HCT116 (cell line): ENCODE results near the gene TULP3. TPM values are rescaled to one million over a fixed set of nuclear protein-coding genes. Genes with fewer than 3 reads are reported as not detected.

Experiments used
- ATAC-seq: fragments of 200-7000 bp; cut with Tn5 transposase; 2 replicates; pipeline ENCODE4 v1.9.1; 2020; ENCODE audit warnings: mild to moderate bottlenecking, moderate library complexity
- BruUV-seq: library from RNA; stranded (reverse); fragments of 400-500 nt; replicated peaks from 2 replicates; lab custom pipeline; 2021; lab: Mats Ljungman, UMichigan
- CTCF ChIA-PET: fragments of 300-600 bp; sonication (Branson Sonifier 250); formaldehyde crosslinking; loops from one replicate; lab custom pipeline; 2021; ENCODE audit warnings: antibody characterized with exemption; lab: Charles Lee
- POLR2A ChIA-PET: fragments of 300-600, 350-600 bp; sonication (Branson Sonifier 250); formaldehyde crosslinking; loops from one replicate; lab custom pipeline; 2021; ENCODE audit warnings: antibody characterized with exemption; lab: Charles Lee
- RAD21 ChIA-PET, 2 experiments: fragments of 300-600 bp; sonication (Branson Sonifier 250); formaldehyde crosslinking; loops; one replicate each; lab custom pipeline; 2023; ENCODE audit warnings: low total read pairs in 2 of 2; ENCODE audit not compliant: uncharacterized antibody in 2 of 2, unreplicated experiment in 2 of 2, low non-redundant PET in 1 of 2; lab: Charles Lee
- DNase-seq: peaks from one replicate; pipeline ENCODE4 v3.0.0-alpha.2; 2010; ENCODE audit warnings: low read depth, low spot score
- H2AFZ ChIP-seq: fragments of 200-600 bp; shearing (Covaris generic), sonication (generic); 2 replicates; pipeline ENCODE4 v1.6.1; 2017; ENCODE audit warnings: low read depth, mixed run types, mixed read lengths, antibody characterized with exemption, low read length; ENCODE audit not compliant: poor library complexity, severe bottlenecking
- H3K27ac ChIP-seq: 2 replicates; pipeline ENCODE4 v1.5.1; 2012; ENCODE audit warnings: low read depth, low read length
- H3K27me3 ChIP-seq: fragments of 200-600 bp; sonication (generic); 2 replicates; pipeline ENCODE4 v1.6.1; 2016; ENCODE audit warnings: mixed run types, low read length, mixed read lengths; ENCODE audit not compliant: insufficient read depth
- H3K36me3 ChIP-seq, 2 experiments: fragments of 200-500 bp in 1 of 2; fragments of 200-600 bp in 1 of 2; sonication (Bioruptor generic) in 1 of 2; sonication (generic) in 1 of 2; 2 replicates each; pipeline versions ENCODE4 v1.5.1 to v1.6.1; 2014 to 2016; ENCODE audit warnings: low read length in 2 of 2, inconsistent platforms in 1 of 2, mixed read lengths in 1 of 2, mixed run types in 1 of 2; ENCODE audit not compliant: insufficient read depth in 2 of 2, control insufficient read depth in 1 of 2
- H3K4me1 ChIP-seq, 2 experiments: fragments of 200-600 bp in 1 of 2; sonication (generic) in 1 of 2; 2 replicates each; pipeline versions ENCODE4 v1.5.1 to v1.6.1; 2012 to 2017; ENCODE audit warnings: low read length in 2 of 2, inconsistent platforms in 1 of 2, mild to moderate bottlenecking in 1 of 2, mixed read lengths in 1 of 2, mixed run types in 1 of 2, moderate library complexity in 1 of 2; ENCODE audit not compliant: insufficient read depth in 2 of 2, control insufficient read depth in 1 of 2
- H3K4me2 ChIP-seq: fragments of 200-600 bp; sonication (generic); 2 replicates; pipeline ENCODE4 v1.6.1; 2017; ENCODE audit warnings: mixed run types, low read length, mixed read lengths
- H3K4me3 ChIP-seq, 2 experiments: fragments of 200-600 bp in 1 of 2; sonication (generic) in 1 of 2; replicated peaks in 1 of 2; 2 replicates each; pipeline ENCODE4 v1.5.1; 2011 to 2016; ENCODE audit warnings: low read length in 2 of 2, control low read depth in 1 of 2, low read depth in 1 of 2, mild to moderate bottlenecking in 1 of 2, mixed read lengths in 1 of 2, mixed run types in 1 of 2
- H3K79me2 ChIP-seq: fragments of 200-600 bp; sonication (generic); 2 replicates; pipeline ENCODE4 v1.6.1; 2017; ENCODE audit warnings: mild to moderate bottlenecking, mixed run types, low read length, moderate library complexity, mixed read lengths; ENCODE audit not compliant: insufficient read depth
- H3K9ac ChIP-seq: fragments of 200-600 bp; sonication (generic); 2 replicates; pipeline ENCODE4 v1.6.1; 2016; ENCODE audit warnings: low read length, mixed read lengths
- H3K9me2 ChIP-seq: fragments of 200-600 bp; sonication (generic), shearing (Covaris generic); 2 replicates; pipeline ENCODE4 v1.6.1; 2017; ENCODE audit warnings: mixed run types, mild to moderate bottlenecking, moderate library complexity; ENCODE audit not compliant: insufficient read depth
- H3K9me3 ChIP-seq, 2 experiments: fragments of 200-500 bp in 1 of 2; fragments of 200-600 bp in 1 of 2; sonication (Bioruptor generic) in 1 of 2; sonication (generic) in 1 of 2; 2 replicates each; pipeline ENCODE4 v1.6.1; 2014 to 2017; ENCODE audit warnings: low read length in 2 of 2, mixed read lengths in 2 of 2, inconsistent platforms in 1 of 2, low read depth in 1 of 2, mild to moderate bottlenecking in 1 of 2, mixed run types in 1 of 2, moderate library complexity in 1 of 2; ENCODE audit not compliant: control insufficient read depth in 1 of 2, insufficient read depth in 1 of 2
- H4K20me1 ChIP-seq: fragments of 200-600 bp; sonication (generic), shearing (Covaris generic); 2 replicates; pipeline ENCODE4 v1.6.1; 2017; ENCODE audit warnings: mixed run types, mild to moderate bottlenecking, moderate library complexity; ENCODE audit not compliant: insufficient read depth
- CBX3 ChIP-seq: IDR thresholded peaks from 2 replicates; pipeline ENCODE4 v1.6.1; 2012; ENCODE audit warnings: low read depth
- EGR1 ChIP-seq: IDR thresholded peaks from 2 replicates; pipeline ENCODE4 v1.6.1; 2012; ENCODE audit warnings: low read depth
- EZH2phosphoT487 ChIP-seq: fragments of 200-600 bp; IDR thresholded peaks from 2 replicates; pipeline ENCODE4 v1.6.1; 2018; ENCODE audit warnings: antibody characterized with exemption, borderline replicate concordance
- POLR2A ChIP-seq: IDR thresholded peaks from 2 replicates; pipeline ENCODE4 v1.7.0; 2011; ENCODE audit warnings: borderline replicate concordance; ENCODE audit not compliant: insufficient read depth, insufficient read length; ENCODE audit errors: extremely low read depth
- RAD21 ChIP-seq: IDR thresholded peaks from 2 replicates; pipeline ENCODE4 v1.6.1; 2012; ENCODE audit warnings: low read depth, mild to moderate bottlenecking
- SP1 ChIP-seq: IDR thresholded peaks from 2 replicates; pipeline ENCODE4 v1.6.1; 2012; ENCODE audit warnings: low read depth
- ZNF274 ChIP-seq: fragments of 200-500 bp; sonication (Bioruptor generic); IDR thresholded peaks from 2 replicates; pipeline ENCODE4 v1.6.1; 2014; ENCODE audit warnings: mild to moderate bottlenecking, low read depth, low read length, inconsistent platforms
- intact Hi-C: fragments of 100-400 bp; cut with micrococcal nuclease; formaldehyde crosslinking; loops from 2 replicates; pipeline ENCODE4 v1.10.0; 2022
- total RNA-seq: library from RNA; stranded (reverse); gene quantifications from one replicate; pipeline ENCODE4 v1.2.1, GENCODE V29; 2021; ENCODE audit not compliant: unreplicated experiment
- TF ChIP-seq, protein P1 (sequence below), 3 experiments: fragments of 200-600 bp in 1 of 3; sonication (generic) in 1 of 3; IDR thresholded peaks in 2 of 3; conservative IDR thresholded peaks in 1 of 3; 2 replicates each; pipeline ENCODE4 v1.5.1; 2012 to 2017; ENCODE audit warnings: low read depth in 2 of 3, low read length in 2 of 3, antibody characterized with exemption in 1 of 3, borderline replicate concordance in 1 of 3, control low read depth in 1 of 3, mild to moderate bottlenecking in 1 of 3, mixed read lengths in 1 of 3, mixed run types in 1 of 3, moderate library complexity in 1 of 3; ENCODE audit not compliant: insufficient read depth in 1 of 3
- TF ChIP-seq, protein P2 (sequence below): IDR thresholded peaks from 2 replicates; pipeline ENCODE4 v1.6.1; 2012
- TF ChIP-seq, protein P3 (sequence below): IDR thresholded peaks from 2 replicates; pipeline ENCODE4 v1.6.1; 2011; ENCODE audit warnings: mild to moderate bottlenecking, low read length, moderate library complexity; ENCODE audit not compliant: insufficient replicate concordance; ENCODE audit errors: extremely low read depth

The TULP3 gene
- total RNA-seq, 1 experiment from 2014 or later: 21.3 TPM

DNA sequence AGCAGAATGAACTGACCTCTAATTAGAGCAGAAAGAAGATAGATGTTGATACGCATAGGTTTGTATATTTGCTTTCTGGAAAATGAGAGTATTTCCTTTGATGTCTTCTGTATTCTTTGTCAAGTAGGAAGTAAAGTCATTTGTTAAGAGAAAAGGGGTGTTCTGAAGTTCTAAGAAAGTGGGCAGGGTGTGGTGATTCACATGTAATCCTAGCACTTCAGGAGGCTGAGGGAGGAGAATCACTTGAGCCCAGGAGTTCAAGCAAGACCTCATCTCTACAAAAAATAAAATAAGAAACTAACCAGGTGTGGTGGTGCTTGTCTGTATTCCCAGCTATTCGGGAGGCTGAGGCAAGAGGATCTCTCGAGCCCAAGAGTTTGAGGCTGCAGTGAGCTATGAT lies 10.8 kb upstream of the TULP3 start (continued):
- TF ChIP-seq ZNF274 (no peak), EZH2phosphoT487 (no peak)

DNA sequence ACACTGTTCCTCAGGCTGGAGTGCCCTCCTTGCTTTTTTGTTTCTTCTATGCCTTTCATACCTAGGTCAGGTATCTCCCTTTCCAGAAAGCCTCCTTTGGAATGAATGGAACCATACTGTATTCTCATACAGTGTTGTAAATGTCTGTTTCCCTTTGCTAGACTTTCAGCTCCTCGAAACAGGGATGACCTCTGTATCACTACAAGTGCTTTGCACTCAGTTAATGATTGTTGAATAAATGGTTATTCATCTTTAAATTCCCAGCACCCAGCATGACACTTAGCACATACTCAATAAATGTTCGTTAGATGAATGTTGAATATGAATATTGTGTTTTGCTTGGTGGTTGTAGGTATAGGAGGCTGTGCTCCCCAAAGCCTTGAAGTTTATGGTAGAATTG lies 5.9 kb upstream of the TULP3 start:
- ATAC-seq (peak; percentile 34), DNase-seq (no peak)
- Histone ChIP-seq H2AFZ (no peak overlapping the region), H3K36me3 (peaks cover 10 to 11% of the 10 kb centered on the region in 2 experiments; a peak in 2 of 4 replicates), H3K4me3 (no peak overlapping the region), H3K27ac (no peak overlapping the region), H3K9me2 (no peaks in the 10 kb centered on the region), H3K79me2 (peaks cover 28% of the 10 kb centered on the region), H3K4me1 (peaks cover 0 to under 1% of the 10 kb centered on the region in 2 experiments; a peak in 2 of 4 replicates), H4K20me1 (no peaks in the 10 kb centered on the region), H3K9ac (no peak overlapping the region), H3K27me3 (no peaks in the 10 kb centered on the region), H3K4me2 (no peak overlapping the region), H3K9me3 (no peaks in the 10 kb centered on the region)
- TF ChIP-seq, protein P1, sequence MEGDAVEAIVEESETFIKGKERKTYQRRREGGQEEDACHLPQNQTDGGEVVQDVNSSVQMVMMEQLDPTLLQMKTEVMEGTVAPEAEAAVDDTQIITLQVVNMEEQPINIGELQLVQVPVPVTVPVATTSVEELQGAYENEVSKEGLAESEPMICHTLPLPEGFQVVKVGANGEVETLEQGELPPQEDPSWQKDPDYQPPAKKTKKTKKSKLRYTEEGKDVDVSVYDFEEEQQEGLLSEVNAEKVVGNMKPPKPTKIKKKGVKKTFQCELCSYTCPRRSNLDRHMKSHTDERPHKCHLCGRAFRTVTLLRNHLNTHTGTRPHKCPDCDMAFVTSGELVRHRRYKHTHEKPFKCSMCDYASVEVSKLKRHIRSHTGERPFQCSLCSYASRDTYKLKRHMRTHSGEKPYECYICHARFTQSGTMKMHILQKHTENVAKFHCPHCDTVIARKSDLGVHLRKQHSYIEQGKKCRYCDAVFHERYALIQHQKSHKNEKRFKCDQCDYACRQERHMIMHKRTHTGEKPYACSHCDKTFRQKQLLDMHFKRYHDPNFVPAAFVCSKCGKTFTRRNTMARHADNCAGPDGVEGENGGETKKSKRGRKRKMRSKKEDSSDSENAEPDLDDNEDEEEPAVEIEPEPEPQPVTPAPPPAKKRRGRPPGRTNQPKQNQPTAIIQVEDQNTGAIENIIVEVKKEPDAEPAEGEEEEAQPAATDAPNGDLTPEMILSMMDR (IDR thresholded peaks at IDR 0.05 in 2 of 3, conservative IDR thresholded peaks at IDR 0.05 in 1 of 3; ENCODE audit: borderline replicate concordance in 1 of 3, insufficient read depth in 1 of 3, low read depth in 2 of 3, low read length in 2 of 3): no peak
- TF ChIP-seq RAD21 (no peak), POLR2A (no peak), CBX3 (no peak), SP1 (no peak), EGR1 (no peak)
- TF ChIP-seq, protein P2, sequence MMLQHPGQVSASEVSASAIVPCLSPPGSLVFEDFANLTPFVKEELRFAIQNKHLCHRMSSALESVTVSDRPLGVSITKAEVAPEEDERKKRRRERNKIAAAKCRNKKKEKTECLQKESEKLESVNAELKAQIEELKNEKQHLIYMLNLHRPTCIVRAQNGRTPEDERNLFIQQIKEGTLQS: no peak
- TF ChIP-seq, protein P3, sequence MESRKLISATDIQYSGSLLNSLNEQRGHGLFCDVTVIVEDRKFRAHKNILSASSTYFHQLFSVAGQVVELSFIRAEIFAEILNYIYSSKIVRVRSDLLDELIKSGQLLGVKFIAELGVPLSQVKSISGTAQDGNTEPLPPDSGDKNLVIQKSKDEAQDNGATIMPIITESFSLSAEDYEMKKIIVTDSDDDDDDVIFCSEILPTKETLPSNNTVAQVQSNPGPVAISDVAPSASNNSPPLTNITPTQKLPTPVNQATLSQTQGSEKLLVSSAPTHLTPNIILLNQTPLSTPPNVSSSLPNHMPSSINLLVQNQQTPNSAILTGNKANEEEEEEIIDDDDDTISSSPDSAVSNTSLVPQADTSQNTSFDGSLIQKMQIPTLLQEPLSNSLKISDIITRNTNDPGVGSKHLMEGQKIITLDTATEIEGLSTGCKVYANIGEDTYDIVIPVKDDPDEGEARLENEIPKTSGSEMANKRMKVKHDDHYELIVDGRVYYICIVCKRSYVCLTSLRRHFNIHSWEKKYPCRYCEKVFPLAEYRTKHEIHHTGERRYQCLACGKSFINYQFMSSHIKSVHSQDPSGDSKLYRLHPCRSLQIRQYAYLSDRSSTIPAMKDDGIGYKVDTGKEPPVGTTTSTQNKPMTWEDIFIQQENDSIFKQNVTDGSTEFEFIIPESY: no peak
- CTCF ChIA-PET: interaction anchor here (1.1 to 2.3 kb wide), 5 partner anchors 8 to 157 kb away, joined by 3 to 28 read pairs (median 11); partner anchors contain the start of genes FOXM1 and RHNO1
- POLR2A ChIA-PET: interaction anchor here (0.6 to 1.5 kb wide), 3 partner anchors 8 to 62 kb away, joined by 3 read pairs; partner anchors contain the start of genes FOXM1 and RHNO1
- RAD21 ChIA-PET: interaction anchor here (0.7 to 1.5 kb wide), 4 partner anchors 59 to 157 kb away, joined by 3 to 7 read pairs (median 4); no protein-coding TSS in a partner anchor
- BruUV-seq: no TSS peak
- intact Hi-C loops: loop anchor here (1.0 to 2.0 kb wide), 2 partner anchors 59 to 156 kb away; no protein-coding TSS in a partner anchor
